NCI-H2227 (cell line): Measurements from ENCODE around the gene ABTB2.

Experiments used
- DNase-seq: peaks from one replicate; lab custom pipeline; 2025; ENCODE audit not compliant: unreplicated experiment; lab: John Stamatoyannopoulos, UW

ABTB2 gene

GRCh38 chr11:34292546-34292945 lies 65.3 kb downstream of the ABTB2 start:
- no peak for DNase-seq

- no peak for DNase-seq
Measured at GRCh38 chr11:34292111-34292510, 65.7 kb downstream of the ABTB2 start.

- no peak for DNase-seq
Measured at GRCh38 chr11:34290926-34291325, 66.9 kb downstream of the ABTB2 start.

GRCh38 chr11:34288492-34288891 lies 69.3 kb downstream of the ABTB2 start:
- DNase-seq: no peak

GRCh38 chr11:34284811-34285481 lies 72.9 kb downstream of the ABTB2 start:
- DNase-seq: no peak

GRCh38 chr11:34284156-34284555 lies 73.7 kb downstream of the ABTB2 start:
- no peak for DNase-seq

DNA sequence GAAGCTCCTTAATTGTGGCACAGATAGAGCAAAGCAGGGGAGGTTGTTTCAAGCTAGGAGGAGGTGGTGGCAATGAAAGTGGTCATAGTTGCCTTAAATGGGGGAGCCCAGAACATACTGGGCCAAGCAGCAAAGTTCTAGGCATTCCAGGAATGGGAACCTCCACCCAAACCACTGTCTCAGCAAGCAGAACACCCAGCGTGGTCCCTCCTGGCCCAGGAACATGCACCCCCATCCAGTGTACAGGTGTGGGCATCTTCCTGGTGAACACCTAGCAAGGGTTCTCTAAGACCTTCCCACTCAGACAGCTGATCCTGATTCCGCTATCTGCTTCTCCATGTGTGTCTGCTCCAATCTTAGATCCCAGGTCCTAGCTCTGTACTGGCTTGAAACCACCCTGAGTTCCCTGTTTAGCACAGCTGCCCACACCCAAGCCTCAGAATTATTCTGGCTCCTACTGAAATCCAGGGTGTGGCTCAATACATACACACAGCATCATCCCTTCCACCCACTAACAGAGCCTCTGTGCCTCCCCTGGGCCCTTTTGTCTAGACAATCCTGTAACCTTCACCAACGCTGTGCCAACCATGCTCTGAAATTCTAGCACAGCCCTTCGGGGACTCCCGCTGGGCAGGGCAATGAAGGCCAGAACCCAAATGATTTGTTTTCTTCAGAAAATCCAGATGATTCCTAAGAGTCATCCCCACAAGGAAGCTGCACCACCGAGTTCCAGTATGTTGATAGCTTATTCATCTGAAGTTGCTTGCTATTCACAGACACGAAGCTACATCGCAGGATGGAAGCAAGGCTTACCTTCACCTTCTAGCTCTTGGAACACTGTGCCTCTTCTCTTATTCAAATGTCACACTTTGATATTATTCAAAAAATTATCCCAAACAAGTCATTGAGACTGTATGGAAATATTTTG lies 76.6 kb downstream of the ABTB2 start:
- DNase-seq: no peak

- DNase-seq: peak; percentile 14
Measured at GRCh38 chr11:34278693-34279297, 79.0 kb downstream of the ABTB2 start.

DNA sequence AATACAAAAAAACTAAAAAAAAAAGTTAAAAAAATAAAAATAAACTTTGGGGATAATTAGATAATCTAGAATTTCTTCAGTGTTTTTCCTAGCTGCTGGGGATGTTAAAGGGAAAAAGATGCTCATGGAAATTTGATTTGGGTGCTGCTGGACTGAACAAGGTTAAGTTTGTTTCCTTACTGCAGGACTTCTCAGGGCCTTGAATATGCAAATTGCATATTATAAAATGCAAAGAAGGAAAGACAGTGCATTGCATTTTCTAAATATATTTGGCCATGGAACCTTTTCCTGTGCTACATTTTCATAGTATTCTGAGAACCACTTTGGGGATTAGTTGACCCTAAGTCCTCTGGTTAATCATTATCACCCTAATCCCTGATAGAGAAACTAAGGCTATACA lies 79.6 kb downstream of the ABTB2 start:
- DNase-seq: no peak

- DNase-seq: no peak
Measured at GRCh38 chr11:34277171-34277570, 80.6 kb downstream of the ABTB2 start.

DNA sequence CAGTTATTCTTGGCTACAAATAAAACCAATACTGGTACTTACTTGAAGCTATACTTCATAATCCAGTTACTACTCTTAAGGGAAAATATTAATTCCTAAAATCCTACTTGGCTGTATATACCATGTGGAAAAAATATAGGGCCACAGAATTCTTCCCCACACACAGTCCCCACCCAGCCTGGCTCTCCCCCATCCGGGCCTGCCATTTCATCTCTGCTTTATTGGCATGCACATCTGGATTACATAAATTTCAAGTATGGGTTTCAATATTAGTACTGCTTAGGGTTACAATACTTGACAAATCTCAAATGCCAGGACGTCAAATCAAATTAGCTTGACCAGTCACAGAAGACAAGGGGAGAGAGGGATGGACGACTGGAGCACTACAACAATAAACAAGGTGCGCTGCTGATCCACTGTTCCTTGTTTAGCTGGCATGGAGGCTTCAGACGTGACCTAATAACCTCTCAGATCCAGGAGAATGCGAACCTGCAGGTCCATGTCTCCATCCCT lies 81.4 kb downstream of the ABTB2 start:
- no peak for DNase-seq

- no peak for DNase-seq
Measured at GRCh38 chr11:34275486-34275885, 82.3 kb downstream of the ABTB2 start.

DNA sequence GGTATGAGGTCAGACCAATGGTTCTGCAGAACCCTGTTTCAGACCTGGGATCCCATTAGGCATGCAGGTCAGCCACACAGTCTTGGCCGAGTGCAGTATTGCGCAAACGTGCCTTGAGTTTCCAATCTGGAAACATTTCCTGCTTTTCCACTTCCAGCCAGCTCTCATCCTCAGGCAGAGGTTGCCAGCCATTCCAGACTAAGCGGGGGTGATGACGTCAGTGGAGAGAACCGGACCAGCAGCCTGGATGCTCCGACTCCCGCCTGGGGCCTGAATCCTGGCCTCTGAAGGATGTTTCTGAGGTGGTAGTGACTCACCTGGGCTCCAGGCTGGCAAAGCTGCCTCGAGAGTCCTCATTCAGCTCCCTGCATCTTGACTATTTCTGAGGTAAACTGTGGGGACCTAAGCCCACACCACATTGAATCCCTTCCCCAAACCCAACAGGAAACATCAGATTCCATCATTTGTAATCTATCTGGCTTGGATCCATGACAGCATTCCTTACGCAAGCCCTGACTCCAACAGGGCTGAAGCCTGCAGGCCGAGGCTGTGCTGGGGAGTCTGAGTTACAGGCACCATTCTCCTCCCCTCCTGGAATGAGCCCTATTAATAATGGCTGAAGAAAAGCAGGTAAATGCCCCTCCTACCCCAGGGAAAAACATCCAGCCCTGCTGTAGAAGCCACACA lies 83.0 kb downstream of the ABTB2 start:
- DNase-seq: no peak

- DNase-seq: no peak
Measured at GRCh38 chr11:34273099-34273498, 84.7 kb downstream of the ABTB2 start.

- DNase-seq: no peak
Measured at GRCh38 chr11:34271727-34272126, 86.1 kb downstream of the ABTB2 start.

DNA sequence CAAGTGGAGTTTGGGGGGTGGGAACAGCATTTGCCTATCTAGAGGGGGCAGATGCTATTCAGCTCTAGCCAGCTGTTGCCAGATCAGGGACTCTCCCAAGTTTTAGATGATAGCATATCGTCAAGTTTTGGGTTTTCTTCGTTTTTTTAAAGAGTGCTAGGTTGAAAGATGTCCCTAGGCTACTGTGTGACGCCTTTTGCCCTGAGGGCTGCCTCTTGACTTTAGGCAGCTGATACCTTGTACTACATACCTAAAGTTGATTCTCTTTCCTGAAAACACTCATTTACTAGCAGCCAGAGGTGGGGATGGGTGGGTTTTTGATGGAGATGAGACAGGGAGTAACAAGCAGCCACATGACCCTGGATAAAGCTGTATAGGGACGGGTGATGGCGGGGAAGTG lies 87.1 kb downstream of the ABTB2 start:
- no peak for DNase-seq

GRCh38 chr11:34269694-34270245 lies 88.0 kb downstream of the ABTB2 start:
- no peak for DNase-seq

DNA sequence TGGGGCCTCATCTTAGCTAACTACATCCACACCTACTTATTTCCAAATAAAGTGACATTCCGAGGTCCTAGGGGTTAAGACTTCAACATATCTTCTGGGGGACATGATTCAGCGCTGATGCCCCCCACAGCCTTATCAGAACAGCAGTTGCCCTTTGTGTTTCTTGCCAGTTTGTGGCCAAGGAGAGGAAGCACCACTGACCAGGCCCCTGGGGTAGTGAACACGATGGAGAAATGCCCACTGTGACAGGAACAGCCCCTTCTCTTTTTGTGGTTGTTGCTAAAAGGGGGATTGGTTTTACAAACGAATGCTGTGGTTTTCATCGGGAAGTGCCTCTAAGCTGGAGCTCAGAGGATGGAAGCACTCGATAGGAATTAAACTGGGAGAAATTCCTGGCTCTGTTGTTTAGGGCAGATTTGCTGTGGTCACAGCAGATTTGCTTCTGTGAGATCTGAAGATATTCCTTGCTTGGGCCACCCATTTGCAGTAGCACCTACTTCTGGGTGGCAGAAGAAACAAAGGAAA lies 88.8 kb downstream of the ABTB2 start:
- no peak for DNase-seq

DNA sequence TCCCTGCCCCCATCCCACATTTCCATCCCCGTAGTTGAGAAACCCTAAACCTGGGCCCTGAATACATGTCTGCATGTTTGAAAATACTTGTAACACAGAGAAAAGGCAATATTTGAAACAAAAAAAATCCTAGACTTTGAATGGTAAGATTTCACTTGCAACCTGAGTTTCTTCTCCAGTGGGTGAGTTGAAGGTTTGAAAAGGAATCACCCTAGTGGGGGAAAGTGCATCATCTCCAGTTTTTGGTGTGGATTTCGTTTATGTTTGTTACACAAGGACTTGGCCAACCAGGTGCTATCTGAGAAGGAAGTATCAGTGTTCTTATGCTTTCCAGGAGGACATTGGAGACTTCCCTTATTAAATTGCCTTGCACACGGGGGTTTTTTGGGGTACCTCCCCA lies 90.4 kb downstream of the ABTB2 start:
- no peak for DNase-seq

GRCh38 chr11:34267013-34267412 lies 90.8 kb downstream of the ABTB2 start:
- no peak for DNase-seq
